HCT116 (cell line): ENCODE data around the gene WNT11.

ENCODE experiments used
- CBX3 ChIP-seq: IDR thresholded peaks from 2 replicates; pipeline ENCODE4 v1.6.1; 2012; ENCODE audit warnings: low read depth
- CEBPB ChIP-seq: IDR thresholded peaks from 2 replicates; pipeline ENCODE4 v1.6.1; 2012; ENCODE audit warnings: low read depth
- EZH2 ChIP-seq: fragments of 200-600 bp; sonication (generic); IDR thresholded peaks from 2 replicates; pipeline ENCODE4 v1.6.1; 2017; ENCODE audit warnings: antibody characterized with exemption, mixed run types
- EZH2phosphoT487 ChIP-seq: fragments of 200-600 bp; IDR thresholded peaks from 2 replicates; pipeline ENCODE4 v1.6.1; 2018; ENCODE audit warnings: antibody characterized with exemption, borderline replicate concordance
- FOSL1 ChIP-seq: IDR thresholded peaks from 2 replicates; pipeline ENCODE4 v1.6.1; 2012; ENCODE audit warnings: low read depth
- JUND ChIP-seq: IDR thresholded peaks from 2 replicates; pipeline ENCODE4 v1.6.1; 2012
- POLR2A ChIP-seq: IDR thresholded peaks from 2 replicates; pipeline ENCODE4 v1.7.0; 2011; ENCODE audit warnings: borderline replicate concordance; ENCODE audit not compliant: insufficient read depth, insufficient read length; ENCODE audit errors: extremely low read depth
- POLR2AphosphoS5 ChIP-seq: IDR thresholded peaks from 2 replicates; pipeline ENCODE4 v1.6.1; 2011; ENCODE audit warnings: mild to moderate bottlenecking, low read depth, low read length, moderate library complexity
- SP1 ChIP-seq: IDR thresholded peaks from 2 replicates; pipeline ENCODE4 v1.6.1; 2012; ENCODE audit warnings: low read depth
- YY1 ChIP-seq: IDR thresholded peaks from 2 replicates; pipeline ENCODE4 v1.6.1; 2011; ENCODE audit warnings: low read length, low read depth, moderate library complexity, mild to moderate bottlenecking; ENCODE audit not compliant: insufficient replicate concordance; ENCODE audit errors: extremely low read depth
- ZNF274 ChIP-seq: fragments of 200-500 bp; sonication (Bioruptor generic); IDR thresholded peaks from 2 replicates; pipeline ENCODE4 v1.6.1; 2014; ENCODE audit warnings: mild to moderate bottlenecking, low read depth, low read length, inconsistent platforms
- TF ChIP-seq, protein P1 (sequence below), 3 experiments: fragments of 200-600 bp in 1 of 3; sonication (generic) in 1 of 3; IDR thresholded peaks in 2 of 3; conservative IDR thresholded peaks in 1 of 3; 2 replicates each; pipeline ENCODE4 v1.5.1; 2012 to 2017; ENCODE audit warnings: low read depth in 2 of 3, low read length in 2 of 3, antibody characterized with exemption in 1 of 3, borderline replicate concordance in 1 of 3, control low read depth in 1 of 3, mild to moderate bottlenecking in 1 of 3, mixed read lengths in 1 of 3, mixed run types in 1 of 3, moderate library complexity in 1 of 3; ENCODE audit not compliant: insufficient read depth in 1 of 3
- TF ChIP-seq, protein P2 (sequence below): IDR thresholded peaks from 2 replicates; pipeline ENCODE4 v1.6.1; 2012; ENCODE audit warnings: low read depth
- TF ChIP-seq, protein P3 (sequence below): IDR thresholded peaks from 2 replicates; pipeline ENCODE4 v1.6.1; 2012

DNA sequence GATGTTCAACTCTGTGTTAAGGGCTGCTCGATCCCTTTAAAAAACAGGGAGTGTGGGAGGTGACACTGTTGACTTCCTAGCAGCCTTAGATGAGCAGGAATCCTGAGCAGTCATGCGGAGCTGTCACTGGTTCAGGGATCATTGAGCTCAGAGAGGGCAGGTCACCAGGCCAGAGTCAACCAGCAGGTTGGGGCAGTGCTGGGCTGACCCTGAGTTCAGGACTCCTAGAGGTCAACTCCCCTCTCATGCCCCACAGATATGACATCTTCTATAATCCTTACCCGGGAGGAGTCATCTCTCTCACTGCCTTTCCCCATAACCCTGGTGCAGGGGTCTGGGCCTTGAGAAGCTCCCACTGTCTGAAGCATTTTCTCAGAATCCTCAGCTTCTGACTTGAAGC is 12.9 kb upstream of the WNT11 start:
- TF ChIP-seq ZNF274 (no peak), SP1 (no peak), POLR2AphosphoS5 (no peak), JUND (no peak), EZH2phosphoT487 (no peak), POLR2A (no peak), CBX3 (no peak), EZH2 (no peak), YY1 (no peak), FOSL1 (no peak), CEBPB (no peak)
- TF ChIP-seq, protein P1, sequence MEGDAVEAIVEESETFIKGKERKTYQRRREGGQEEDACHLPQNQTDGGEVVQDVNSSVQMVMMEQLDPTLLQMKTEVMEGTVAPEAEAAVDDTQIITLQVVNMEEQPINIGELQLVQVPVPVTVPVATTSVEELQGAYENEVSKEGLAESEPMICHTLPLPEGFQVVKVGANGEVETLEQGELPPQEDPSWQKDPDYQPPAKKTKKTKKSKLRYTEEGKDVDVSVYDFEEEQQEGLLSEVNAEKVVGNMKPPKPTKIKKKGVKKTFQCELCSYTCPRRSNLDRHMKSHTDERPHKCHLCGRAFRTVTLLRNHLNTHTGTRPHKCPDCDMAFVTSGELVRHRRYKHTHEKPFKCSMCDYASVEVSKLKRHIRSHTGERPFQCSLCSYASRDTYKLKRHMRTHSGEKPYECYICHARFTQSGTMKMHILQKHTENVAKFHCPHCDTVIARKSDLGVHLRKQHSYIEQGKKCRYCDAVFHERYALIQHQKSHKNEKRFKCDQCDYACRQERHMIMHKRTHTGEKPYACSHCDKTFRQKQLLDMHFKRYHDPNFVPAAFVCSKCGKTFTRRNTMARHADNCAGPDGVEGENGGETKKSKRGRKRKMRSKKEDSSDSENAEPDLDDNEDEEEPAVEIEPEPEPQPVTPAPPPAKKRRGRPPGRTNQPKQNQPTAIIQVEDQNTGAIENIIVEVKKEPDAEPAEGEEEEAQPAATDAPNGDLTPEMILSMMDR (IDR thresholded peaks at IDR 0.05 in 2 of 3, conservative IDR thresholded peaks at IDR 0.05 in 1 of 3; ENCODE audit: borderline replicate concordance in 1 of 3, insufficient read depth in 1 of 3, low read depth in 2 of 3, low read length in 2 of 3) = no peak
- TF ChIP-seq, protein P2, sequence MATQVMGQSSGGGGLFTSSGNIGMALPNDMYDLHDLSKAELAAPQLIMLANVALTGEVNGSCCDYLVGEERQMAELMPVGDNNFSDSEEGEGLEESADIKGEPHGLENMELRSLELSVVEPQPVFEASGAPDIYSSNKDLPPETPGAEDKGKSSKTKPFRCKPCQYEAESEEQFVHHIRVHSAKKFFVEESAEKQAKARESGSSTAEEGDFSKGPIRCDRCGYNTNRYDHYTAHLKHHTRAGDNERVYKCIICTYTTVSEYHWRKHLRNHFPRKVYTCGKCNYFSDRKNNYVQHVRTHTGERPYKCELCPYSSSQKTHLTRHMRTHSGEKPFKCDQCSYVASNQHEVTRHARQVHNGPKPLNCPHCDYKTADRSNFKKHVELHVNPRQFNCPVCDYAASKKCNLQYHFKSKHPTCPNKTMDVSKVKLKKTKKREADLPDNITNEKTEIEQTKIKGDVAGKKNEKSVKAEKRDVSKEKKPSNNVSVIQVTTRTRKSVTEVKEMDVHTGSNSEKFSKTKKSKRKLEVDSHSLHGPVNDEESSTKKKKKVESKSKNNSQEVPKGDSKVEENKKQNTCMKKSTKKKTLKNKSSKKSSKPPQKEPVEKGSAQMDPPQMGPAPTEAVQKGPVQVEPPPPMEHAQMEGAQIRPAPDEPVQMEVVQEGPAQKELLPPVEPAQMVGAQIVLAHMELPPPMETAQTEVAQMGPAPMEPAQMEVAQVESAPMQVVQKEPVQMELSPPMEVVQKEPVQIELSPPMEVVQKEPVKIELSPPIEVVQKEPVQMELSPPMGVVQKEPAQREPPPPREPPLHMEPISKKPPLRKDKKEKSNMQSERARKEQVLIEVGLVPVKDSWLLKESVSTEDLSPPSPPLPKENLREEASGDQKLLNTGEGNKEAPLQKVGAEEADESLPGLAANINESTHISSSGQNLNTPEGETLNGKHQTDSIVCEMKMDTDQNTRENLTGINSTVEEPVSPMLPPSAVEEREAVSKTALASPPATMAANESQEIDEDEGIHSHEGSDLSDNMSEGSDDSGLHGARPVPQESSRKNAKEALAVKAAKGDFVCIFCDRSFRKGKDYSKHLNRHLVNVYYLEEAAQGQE = no peak
- TF ChIP-seq, protein P3, sequence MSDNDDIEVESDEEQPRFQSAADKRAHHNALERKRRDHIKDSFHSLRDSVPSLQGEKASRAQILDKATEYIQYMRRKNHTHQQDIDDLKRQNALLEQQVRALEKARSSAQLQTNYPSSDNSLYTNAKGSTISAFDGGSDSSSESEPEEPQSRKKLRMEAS = no peak
